ENCODE measurements around the gene ELAVL4.
A peak's percentile ranks its signal among the peaks of the same experiment; 100 is the strongest.

DNA sequence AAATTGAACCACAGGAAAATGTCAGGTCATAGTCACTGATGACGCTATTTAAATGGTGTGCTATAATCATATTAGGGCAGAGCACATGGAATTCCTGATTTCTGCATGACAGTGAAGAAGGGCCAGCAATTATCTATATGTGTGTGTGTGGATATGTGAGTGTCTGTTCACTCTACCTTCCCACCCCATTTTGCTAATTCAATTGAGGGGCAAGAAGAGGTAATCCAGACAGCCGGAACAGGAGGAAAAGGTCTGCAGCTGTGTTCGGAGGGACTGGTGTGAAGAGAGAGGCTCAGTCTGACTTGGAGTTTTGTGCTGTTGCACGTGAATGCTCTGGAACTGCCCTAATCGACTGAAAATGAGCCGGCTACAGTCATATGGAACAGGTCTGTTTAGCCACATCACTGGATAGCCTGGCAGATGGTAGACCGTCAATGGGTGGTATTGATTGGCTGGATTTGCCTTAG is 5.1 kb upstream of the ELAVL4 start:
- TF ChIP-seq, protein P1, sequence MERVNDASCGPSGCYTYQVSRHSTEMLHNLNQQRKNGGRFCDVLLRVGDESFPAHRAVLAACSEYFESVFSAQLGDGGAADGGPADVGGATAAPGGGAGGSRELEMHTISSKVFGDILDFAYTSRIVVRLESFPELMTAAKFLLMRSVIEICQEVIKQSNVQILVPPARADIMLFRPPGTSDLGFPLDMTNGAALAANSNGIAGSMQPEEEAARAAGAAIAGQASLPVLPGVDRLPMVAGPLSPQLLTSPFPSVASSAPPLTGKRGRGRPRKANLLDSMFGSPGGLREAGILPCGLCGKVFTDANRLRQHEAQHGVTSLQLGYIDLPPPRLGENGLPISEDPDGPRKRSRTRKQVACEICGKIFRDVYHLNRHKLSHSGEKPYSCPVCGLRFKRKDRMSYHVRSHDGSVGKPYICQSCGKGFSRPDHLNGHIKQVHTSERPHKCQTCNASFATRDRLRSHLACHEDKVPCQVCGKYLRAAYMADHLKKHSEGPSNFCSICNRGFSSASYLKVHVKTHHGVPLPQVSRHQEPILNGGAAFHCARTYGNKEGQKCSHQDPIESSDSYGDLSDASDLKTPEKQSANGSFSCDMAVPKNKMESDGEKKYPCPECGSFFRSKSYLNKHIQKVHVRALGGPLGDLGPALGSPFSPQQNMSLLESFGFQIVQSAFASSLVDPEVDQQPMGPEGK (CRISPR knock-in tag; IDR thresholded peaks at IDR 0.05; ENCODE audit: borderline replicate concordance): no peak
- TF ChIP-seq SNAI2 (CRISPR knock-in tag; IDR thresholded peaks at IDR 0.05) (0 out of 2 replicates have a peak, but pooled peaks have one; percentile 44), ZC3H10 (CRISPR knock-in tag; IDR thresholded peaks at IDR 0.05) (no peak), TOX (CRISPR knock-in tag; IDR thresholded peaks at IDR 0.05; ENCODE audit: borderline replicate concordance) (no peak), RARB (CRISPR knock-in tag; IDR thresholded peaks at IDR 0.05) (no peak), BACH2 (CRISPR knock-in tag; IDR thresholded peaks at IDR 0.05; ENCODE audit: borderline replicate concordance) (peak; percentile 38; the same call in 1 of the 2 replicates)
- TF ChIP-seq, protein P2, sequence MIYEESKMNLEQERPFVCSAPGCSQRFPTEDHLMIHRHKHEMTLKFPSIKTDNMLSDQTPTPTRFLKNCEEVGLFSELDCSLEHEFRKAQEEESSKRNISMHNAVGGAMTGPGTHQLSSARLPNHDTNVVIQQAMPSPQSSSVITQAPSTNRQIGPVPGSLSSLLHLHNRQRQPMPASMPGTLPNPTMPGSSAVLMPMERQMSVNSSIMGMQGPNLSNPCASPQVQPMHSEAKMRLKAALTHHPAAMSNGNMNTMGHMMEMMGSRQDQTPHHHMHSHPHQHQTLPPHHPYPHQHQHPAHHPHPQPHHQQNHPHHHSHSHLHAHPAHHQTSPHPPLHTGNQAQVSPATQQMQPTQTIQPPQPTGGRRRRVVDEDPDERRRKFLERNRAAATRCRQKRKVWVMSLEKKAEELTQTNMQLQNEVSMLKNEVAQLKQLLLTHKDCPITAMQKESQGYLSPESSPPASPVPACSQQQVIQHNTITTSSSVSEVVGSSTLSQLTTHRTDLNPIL (CRISPR knock-in tag; IDR thresholded peaks at IDR 0.05; ENCODE audit: low read depth): peak; percentile 57; the same call in 1 of the 2 replicates
- TF ChIP-seq, protein P3, sequence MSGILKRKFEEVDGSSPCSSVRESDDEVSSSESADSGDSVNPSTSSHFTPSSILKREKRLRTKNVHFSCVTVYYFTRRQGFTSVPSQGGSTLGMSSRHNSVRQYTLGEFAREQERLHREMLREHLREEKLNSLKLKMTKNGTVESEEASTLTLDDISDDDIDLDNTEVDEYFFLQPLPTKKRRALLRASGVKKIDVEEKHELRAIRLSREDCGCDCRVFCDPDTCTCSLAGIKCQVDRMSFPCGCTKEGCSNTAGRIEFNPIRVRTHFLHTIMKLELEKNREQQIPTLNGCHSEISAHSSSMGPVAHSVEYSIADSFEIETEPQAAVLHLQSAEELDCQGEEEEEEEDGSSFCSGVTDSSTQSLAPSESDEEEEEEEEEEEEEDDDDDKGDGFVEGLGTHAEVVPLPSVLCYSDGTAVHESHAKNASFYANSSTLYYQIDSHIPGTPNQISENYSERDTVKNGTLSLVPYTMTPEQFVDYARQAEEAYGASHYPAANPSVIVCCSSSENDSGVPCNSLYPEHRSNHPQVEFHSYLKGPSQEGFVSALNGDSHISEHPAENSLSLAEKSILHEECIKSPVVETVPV (CRISPR knock-in tag; IDR thresholded peaks at IDR 0.05): peak; percentile 58

Data from SK-N-SH treated with all-trans-retinoic acid at 6 μM for 48 hours (cell line).